NB4 (cell line): ENCODE data around the gene CCL26.
"Not testable (repeated sequence)": the region's sequence is repeated elsewhere in the genome, so short reads cannot be mapped to it uniquely, and the experiment has no call there.

Experiments used
- DNase-seq: peaks from one replicate; pipeline ENCODE4 v3.0.0; 2010; ENCODE audit warnings: low read depth
- H3K4me3 ChIP-seq: one replicate; pipeline ENCODE4 v1.5.1; 2011; ENCODE audit warnings: mild to moderate bottlenecking, low read depth, low read length, moderate library complexity
- CTCF ChIP-seq: IDR thresholded peaks from one replicate; pipeline ENCODE4 v1.5.1; 2012; ENCODE audit warnings: low read depth, low read length
- MAX ChIP-seq: IDR thresholded peaks from 2 replicates; pipeline ENCODE4 v1.6.1; 2011; ENCODE audit warnings: low read depth, low read length
- MYC ChIP-seq: IDR thresholded peaks from 2 replicates; pipeline ENCODE4 v1.6.1; 2011; ENCODE audit warnings: low read depth, low read length
- POLR2A ChIP-seq: IDR thresholded peaks from 2 replicates; pipeline ENCODE4 v1.6.1; 2011; ENCODE audit warnings: mild to moderate bottlenecking; ENCODE audit not compliant: insufficient read length; ENCODE audit errors: extremely low read depth

CCL26 gene

DNA sequence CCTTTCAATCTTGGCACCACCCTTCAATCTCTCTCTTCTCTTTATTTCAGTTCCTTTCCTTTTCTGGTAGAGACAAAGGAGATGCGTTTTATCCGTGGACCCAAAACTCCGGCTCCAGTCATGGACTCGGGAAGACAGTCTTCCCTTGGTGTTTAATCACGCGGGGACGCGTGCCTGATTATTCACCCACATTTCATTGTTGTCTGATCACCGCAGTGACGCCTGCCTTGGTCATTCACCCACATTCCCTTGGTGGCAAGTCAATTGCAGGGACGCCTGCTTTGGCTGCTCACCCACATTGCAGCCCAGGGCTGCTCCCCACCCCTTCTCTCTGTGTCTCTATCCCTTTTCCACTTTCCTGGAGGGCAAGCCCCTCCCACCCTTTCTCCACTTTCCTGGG lies 7.5 kb upstream of the CCL26 start:
- not testable (repeated sequence) for H3K4me3 ChIP-seq, DNase-seq

DNA sequence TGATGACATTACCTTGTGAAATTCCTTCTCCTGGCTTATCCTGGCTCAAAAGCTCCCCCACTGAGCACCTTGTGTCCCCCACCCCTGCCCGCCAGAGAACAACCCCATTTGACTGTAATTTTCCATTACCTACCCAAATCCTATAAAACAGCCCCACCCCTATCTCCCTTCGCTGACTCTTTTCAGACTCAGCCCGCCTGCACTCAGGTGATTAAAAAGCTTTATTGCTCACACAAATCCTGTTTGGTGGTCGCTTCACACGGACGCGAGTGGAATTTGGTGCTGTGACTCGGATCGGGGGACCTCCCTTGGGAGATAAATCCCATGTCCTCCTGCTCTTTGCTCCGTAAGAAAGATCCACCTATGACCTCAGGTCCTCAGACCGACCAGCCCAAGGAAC lies 7.0 kb upstream of the CCL26 start:
- not testable (repeated sequence) for H3K4me3 ChIP-seq, DNase-seq

DNA sequence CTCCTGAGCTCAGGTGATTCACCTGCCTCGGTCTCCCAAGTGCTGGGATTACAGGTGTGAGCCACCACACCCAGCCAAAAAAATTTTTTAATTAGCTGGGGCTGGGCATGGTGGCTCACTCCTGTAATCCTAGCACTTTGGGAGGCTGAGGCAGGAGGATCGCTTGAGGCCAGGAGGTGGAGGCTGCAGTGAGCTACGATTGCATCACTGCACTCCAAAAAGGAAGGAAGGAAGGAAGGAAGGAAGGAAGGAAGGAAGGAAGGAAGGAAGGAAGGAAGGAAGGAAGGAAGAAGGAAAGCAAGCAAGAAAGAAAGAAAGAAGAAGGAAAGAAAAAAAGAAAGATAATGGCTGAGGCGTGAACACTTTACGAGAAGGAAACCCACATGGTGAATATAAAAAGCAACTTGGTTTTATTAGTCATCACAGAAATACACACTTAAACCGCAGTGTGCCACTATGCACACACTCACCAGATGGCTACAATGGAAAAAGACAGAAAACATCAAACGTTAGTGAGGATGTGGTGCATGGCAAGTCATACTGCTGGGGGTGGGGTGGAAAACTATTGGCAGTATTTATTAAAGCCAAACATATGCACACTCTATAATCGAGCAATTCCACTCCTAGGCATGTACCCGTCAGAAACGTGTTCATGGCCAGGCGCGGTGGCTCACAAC lies 4.4 kb upstream of the CCL26 start:
- no peak overlapping the region for H3K4me3 ChIP-seq
- DNase-seq = peak; percentile 86

DNA sequence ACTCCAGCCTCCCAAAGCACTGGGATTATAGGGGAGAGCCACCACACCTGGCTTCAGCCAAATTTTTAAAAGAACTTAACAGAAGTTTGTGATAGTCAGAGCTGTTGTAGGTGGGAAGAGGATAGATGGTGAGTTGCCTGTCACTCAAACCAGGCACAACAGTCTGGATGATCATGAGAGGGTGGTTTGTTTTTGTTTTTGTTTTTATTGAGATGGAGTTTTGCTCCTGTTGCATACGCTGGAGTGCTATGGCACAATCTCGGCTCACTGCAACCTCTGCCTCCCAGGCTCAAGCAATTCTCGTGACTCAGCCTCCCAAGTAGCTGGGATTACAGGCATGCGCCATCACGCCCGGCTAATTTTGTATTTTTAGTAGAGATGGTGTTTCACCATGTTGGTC lies 1.9 kb upstream of the CCL26 start:
- DNase-seq, H3K4me3 ChIP-seq: not testable (repeated sequence)

More for the DNA sequence above, 4.4 kb upstream of the CCL26 start:
- TF ChIP-seq MAX (peak; percentile 47), CTCF (no peak), MYC (peak; percentile 31; the same call in 1 of the 2 replicates)

- TF ChIP-seq CTCF (no peak), MYC (no peak), POLR2A (no peak), MAX (no peak)
- peak; percentile 34 for DNase-seq
- H3K4me3 ChIP-seq = no peak overlapping the region
These were observed 787 bp downstream of the CCL26 start for GRCh38 chr7:75771224-75771623.

DNA sequence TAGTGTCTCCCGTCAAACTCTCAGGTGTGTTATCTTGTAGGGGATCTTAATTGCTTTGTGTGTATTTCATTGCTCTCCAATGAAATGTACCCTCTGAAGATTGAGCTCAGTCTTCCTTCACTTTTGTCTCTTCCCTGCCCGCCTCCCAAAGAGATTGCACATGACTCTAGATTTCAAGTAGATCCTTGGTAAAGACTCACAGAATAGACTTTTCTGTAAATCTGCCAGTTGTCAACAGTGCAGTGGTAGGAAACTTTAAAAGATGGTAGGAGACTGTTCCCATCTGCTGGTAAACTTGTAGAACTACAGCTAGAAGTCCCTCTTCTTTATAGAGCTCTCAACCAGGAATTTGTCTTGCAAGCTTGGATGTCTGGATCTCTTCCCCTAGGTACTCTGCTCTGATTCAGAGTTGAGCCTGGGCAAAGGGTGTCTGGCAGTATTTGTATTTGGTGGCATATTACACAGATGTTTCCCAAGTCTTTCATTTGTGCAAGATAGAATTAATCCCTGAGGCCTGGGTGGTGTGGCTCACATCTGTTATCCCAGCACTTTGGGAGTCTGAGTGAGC lies 9.6 kb downstream of the CCL26 start:
- DNase-seq = peak; percentile 82
- no peak overlapping the region for H3K4me3 ChIP-seq
- TF ChIP-seq POLR2A (no peak), CTCF (peak; percentile 84), MAX (0 out of 2 replicates have a peak, but pooled peaks have one; percentile 25)

DNA sequence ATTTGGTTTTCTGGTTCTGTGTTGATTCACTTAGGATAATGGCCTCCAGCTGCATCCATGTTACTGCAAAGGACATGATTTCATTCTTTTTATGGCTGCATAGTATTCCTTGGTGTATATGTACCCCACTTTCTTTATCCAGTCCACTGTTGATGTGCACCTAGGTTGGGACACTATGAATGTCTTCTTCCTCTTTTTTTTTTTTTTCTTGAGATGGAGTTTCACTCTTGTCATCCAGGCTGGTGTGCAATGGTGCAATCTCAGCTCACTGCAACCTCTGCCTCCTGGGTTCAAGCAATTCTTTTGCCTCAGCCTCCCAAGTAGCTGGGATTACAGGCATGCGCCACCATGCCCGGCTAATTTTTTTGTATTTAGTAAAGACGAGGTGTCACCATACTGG lies 10.2 kb downstream of the CCL26 start:
- DNase-seq = peak; percentile 31
- H3K4me3 ChIP-seq = not testable (repeated sequence)

DNA sequence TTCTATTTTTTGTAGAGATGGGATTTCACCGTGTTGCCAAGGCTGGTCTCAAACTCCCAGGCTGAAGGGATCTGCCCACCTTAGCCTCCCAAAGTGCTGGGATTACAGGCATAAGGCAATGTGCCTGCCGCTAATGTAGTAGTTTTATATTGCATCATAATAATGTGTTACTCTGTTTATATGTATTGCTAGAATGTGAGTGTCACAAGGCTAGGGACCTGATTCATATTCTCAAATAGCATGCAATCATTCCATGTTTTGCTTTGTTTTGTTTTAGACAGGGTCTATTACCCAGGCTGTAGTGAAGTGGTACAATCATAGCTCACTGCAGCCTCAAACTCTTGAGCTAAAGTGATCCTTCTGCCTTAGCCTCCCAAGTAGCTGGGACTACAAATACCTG lies 13.5 kb downstream of the CCL26 start:
- DNase-seq = no peak
- no peak overlapping the region for H3K4me3 ChIP-seq
- TF ChIP-seq POLR2A = no peak
- no peak for TF ChIP-seq CTCF
- no peak for TF ChIP-seq MYC
- no peak for TF ChIP-seq MAX
